Stimulated activated CD8-positive, alpha-beta memory T cell treated with anti-CD3 and anti-CD28 coated beads, Interleukin-4, amount 100 ng/mL, for 24 hours (primary cell): ENCODE results near the gene MKRN3.
"Not testable (repeated sequence)": the region's sequence is repeated elsewhere in the genome, so short reads cannot be mapped to it uniquely, and the experiment has no call there.

Experiments
- DNase-seq: peaks from one replicate; pipeline ENCODE4 v3.0.0-alpha.2; 2020; ENCODE audit warnings: low read depth

MKRN3 gene

DNA sequence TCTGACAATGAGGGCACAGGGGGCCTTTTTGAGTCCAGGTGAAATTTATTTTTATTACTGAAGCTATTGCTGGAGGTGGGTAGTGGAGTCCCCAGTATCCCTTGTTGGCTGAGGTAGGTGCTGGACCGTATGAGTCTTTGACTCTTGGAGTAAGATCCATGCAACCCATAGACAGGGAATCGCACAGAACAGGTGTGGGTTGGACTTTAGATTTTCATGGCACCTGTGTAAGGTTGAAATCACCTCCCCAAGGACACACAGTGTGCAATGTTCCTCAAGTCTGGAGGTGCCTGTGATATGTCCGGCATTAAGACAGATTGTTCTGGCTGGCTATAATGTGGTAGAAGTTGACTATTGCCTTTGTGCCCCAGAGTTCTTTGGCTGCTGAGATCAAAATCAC lies 23.5 kb downstream of the MKRN3 start:
- no peak for DNase-seq

DNA sequence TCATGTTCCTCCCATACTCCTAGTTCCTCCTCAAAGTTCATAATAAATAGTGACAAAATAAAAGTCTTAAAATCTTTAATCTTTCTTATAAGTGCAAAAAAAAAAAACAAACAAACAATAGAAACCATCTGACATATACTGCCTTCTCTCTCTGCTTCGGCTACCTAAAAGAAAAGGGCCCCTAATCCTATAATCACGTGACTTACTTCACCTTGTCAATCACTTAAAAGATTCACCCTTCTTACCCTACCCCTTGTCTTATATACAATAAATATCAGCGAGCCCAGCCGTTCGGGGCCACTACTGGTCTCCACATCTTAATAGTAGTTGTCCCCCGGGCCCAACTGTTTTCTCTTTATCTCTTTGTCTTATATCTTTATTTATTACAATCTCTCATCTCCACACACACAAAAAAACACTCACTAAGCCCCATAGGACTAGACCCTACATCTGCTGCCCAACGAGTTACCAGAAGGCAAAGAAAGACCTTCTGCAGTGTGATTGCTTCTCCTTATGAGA lies 28.8 kb downstream of the MKRN3 start:
- no peak for DNase-seq

DNA sequence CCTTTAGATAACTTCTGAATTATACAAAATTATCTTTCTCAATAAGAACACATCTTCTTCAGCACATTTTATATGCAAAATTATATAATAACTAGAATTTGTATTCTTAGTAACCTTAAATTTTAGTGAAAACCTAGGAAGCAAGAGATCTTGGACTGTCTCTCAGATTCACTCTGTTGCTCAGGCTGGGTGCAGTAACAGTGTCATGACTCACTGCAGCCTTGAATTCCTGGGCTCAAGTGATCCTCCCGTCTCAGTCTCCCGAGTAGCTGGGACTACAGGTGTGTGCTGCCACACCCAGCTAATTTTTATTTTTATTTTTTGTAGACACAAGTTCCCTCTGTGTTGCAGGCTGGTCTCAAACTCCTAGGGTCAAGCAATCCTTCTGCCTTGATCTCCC lies 29.9 kb downstream of the MKRN3 start:
- no peak for DNase-seq

DNA sequence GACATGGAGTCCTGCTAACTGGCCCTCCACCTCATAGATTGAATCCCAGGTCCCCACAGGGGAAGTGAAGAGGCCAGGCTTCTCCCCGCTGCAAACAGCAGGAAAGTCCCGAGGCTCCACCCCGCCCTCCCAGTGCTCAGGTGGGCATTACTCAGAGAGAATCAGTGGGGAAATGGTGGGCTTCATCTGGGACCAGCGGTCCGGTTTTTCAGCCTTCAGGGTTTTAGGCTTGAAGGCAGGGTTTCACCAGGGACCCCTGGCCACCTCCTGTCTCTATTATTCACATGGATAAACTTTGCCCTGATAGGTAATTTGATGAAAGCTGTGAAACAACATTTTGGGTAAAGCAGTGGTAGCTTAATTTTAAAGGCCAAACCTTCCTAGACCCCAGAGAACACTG lies 31.3 kb downstream of the MKRN3 start:
- no peak for DNase-seq

DNA sequence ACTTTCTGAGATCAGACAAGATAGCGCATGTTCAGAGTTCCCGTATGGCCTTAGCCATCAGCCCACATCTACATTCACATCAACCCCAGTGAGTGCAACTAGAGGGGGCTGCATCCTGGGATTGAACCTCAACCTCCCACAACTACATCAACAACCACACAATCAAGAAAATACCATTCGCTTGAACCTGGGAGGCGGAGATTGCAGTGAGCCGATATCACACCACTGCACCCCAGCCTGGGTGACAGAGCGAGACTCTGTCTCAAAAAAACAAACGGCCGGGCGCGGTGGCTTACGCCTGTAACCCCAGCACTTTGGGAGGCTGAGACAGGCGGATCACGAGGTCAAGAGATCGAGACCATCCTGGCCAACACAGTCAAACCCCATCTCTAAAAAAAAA lies 31.8 kb downstream of the MKRN3 start:
- DNase-seq, result not testable (repeated sequence)

GRCh38 chr15:23599053-23599452 lies 33.6 kb downstream of the MKRN3 start:
- DNase-seq, result no peak

DNA sequence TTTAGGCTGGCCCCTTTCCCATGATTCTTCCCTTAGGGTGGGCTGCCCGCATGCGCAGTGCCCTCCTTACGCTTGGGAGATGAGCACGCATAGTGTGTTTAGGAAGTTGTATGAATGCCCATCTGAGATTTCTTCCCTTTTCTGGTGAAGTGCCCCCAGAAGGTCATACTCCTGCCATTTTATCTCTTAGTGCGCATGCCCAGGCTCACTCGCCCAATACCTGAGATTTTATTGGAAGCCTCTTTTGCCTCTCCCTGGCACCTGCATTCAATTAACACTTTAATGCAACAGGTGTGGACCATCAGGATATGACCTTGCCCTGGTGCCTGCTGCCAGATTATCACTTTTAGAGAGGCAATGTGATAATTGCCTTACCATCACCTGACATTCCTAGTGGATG lies 36.6 kb downstream of the MKRN3 start:
- DNase-seq, result no peak

- no peak for DNase-seq
Measured at GRCh38 chr15:23606226-23606625, 40.8 kb downstream of the MKRN3 start.

GRCh38 chr15:23616536-23616935 lies 51.1 kb downstream of the MKRN3 start:
- DNase-seq, result no peak
